ENCODE results near the gene ZSCAN31. TPM values are rescaled to one million over a fixed set of nuclear protein-coding genes. Genes with fewer than 3 reads are reported as not detected.

ZSCAN31 gene
- total and polyA plus RNA-seq, 9 of the 15 experiments (the other 6 are each of a cell fraction or from before 2014, with no cell fraction given), result 3.9 to 12.1 (median 7.0) TPM

DNA sequence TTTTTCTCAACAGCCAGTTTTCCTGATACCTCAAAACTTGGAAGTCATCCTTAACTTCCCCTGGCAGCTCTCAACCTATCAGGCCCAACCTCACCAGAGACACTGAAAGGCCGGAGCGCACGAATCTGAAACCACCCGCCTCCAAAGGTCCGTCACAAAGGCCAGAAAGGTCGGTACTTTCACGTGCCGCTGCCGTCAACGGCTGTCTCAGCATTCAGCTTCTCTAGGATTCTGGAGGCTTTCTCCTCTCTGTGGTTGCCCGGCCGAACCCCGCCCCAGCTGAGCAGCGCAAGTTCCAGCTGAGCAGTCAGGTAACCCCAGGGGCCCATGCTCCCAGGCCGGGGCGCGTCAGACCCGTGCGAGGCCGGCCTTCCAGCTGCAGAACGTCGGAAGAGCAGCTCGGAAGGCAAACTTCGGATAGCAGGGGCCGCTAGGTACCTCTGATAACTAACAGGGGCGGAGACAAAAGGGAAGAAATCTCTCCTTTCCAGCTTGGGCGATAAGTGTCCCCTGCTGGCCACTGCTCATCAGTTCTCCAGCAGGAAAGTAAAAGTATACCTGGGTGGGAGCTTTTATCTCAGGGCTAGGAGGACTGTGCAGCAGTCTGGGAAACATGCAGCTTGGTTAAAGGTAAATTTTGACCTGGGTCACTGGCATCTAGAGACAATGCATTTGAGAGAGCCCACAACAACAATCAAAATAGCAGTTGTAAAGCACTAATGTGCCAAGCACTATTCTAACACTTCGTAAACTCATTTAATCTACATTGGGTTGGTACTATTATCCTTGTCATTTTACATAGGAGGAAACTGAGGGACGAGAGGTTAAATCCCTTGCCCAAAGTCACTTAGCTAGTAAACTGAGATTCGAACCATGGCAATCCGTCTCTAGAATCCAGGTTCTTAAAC lies 47.5 kb upstream of the ZSCAN31 start (continued):
- TF ChIP-seq, protein P1, sequence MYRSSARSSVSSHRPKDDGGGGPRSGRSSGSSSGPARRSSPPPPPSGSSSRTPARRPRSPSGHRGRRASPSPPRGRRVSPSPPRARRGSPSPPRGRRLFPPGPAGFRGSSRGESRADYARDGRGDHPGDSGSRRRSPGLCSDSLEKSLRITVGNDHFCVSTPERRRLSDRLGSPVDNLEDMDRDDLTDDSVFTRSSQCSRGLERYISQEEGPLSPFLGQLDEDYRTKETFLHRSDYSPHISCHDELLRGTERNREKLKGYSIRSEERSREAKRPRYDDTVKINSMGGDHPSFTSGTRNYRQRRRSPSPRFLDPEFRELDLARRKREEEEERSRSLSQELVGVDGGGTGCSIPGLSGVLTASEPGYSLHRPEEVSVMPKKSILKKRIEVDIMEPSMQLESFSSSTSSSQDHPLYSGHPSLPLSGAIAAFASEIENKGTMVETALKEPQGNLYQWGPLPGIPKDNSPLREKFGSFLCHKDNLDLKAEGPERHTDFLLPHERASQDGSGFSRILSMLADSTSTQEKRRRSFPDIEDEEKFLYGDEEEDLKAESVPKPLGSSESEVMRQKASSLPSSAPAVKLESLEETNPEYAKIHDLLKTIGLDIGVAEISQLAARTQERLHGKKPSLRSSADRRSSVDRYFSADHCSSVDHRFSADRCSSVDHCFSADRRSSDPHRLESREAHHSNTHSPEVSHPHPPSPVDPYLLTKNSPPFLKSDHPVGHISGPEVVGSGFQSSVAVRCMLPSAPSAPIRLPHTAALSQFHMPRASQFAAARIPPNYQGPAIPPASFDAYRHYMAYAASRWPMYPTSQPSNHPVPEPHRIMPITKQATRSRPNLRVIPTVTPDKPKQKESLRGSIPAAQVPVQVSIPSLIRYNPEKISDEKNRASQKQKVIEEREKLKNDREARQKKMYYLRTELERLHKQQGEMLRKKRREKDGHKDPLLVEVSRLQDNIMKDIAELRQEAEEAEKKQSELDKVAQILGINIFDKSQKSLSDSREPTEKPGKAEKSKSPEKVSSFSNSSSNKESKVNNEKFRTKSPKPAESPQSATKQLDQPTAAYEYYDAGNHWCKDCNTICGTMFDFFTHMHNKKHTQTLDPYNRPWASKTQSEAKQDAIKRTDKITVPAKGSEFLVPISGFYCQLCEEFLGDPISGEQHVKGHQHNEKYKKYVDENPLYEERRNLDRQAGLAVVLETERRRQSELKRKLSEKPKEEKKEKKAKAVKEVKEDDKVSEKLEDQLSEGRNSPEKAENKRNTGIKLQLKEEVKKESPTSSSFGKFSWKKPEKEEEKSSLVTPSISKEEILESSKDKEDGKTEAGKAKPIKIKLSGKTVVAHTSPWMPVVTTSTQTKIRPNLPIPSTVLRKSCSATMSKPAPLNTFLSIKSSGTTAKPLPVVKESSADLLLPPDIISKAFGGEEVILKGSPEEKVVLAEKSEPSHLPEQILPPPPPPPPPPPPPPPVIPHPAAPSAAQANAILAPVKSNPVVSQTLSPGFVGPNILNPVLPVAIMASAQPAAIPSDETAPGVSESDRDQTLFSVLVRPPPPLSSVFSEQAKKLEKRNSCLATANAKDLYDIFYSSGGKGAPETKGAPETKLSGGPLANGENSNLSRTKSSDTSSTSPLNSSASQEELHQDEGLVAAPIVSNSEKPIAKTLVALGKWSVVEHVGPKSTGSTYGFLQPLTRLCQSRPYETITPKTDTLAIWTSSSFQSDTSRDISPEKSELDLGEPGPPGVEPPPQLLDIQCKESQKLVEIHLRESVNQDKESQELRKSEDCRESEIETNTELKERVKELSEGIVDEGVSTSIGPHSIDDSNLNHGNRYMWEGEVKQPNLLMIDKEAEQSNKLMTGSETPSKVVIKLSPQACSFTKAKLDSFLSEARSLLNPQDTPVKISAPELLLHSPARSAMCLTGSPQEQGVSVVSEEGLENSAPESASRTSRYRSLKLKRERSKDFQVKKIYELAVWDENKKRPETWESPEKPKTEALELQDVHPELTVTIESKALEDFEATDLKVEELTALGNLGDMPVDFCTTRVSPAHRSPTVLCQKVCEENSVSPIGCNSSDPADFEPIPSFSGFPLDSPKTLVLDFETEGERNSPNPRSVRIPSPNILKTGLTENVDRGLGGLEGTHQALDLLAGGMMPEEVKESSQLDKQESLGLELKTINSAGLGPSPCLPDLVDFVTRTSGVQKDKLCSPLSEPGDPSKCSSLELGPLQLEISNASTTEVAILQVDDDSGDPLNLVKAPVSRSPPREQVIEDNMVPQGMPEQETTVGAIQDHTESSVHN (IDR thresholded peaks at IDR 0.05; ENCODE audit: borderline replicate concordance in 1 of 2, low read depth in 1 of 2), result peak in 1 of 2 experiments; percentile 71; a peak in 2 of 4 replicates
- TF ChIP-seq MXD1 (CRISPR knock-in tag; IDR thresholded peaks at IDR 0.05; ENCODE audit: borderline replicate concordance, poor library complexity, severe bottlenecking), result no peak
- TF ChIP-seq NONO (IDR thresholded peaks at IDR 0.05; ENCODE audit: low read depth in 2 of 2, low read length in 1 of 2), result peak in 1 of 2 experiments; percentile 30; a peak in 1 of 4 replicates
- TF ChIP-seq STAT5B (CRISPR knock-in tag; IDR thresholded peaks at IDR 0.05), result no peak
- no peak for TF ChIP-seq ZNF197 (CRISPR knock-in tag; IDR thresholded peaks at IDR 0.05; ENCODE audit: low read depth)
- no peak for TF ChIP-seq ZNF274 (IDR thresholded peaks at IDR 0.05; ENCODE audit: borderline replicate concordance, low read depth, low read length)
- TF ChIP-seq ZNF280A (IDR thresholded peaks at IDR 0.05; ENCODE audit: low read depth, partially characterized antibody), result no peak
- TF ChIP-seq SMARCC2 (IDR thresholded peaks at IDR 0.05; ENCODE audit: low read depth), result no peak
- TF ChIP-seq ARID1B (IDR thresholded peaks at IDR 0.05), result peak; percentile 57
- no peak for TF ChIP-seq ZNF655 (CRISPR knock-in tag; IDR thresholded peaks at IDR 0.05)
- no peak for TF ChIP-seq ZNF75A (CRISPR knock-in tag; IDR thresholded peaks at IDR 0.05)
- no peak for TF ChIP-seq ZNF354B (CRISPR knock-in tag; IDR thresholded peaks at IDR 0.05)
- TF ChIP-seq CBX1 (IDR thresholded peaks at IDR 0.05; ENCODE audit: low read depth), result peak; percentile 86
- TF ChIP-seq DIDO1 (tag; IDR thresholded peaks at IDR 0.05; ENCODE audit: low read depth), result no peak

Data from K562 (cell line).